Measurements from ENCODE around the gene AMER3. TPM values are rescaled to one million over a fixed set of nuclear protein-coding genes. Genes with fewer than 3 reads are reported as not detected.
A peak's percentile ranks its signal among the peaks of the same experiment; 100 is the strongest.

Gene AMER3
- total RNA-seq, 1 experiment from 2014 or later: not detected

GRCh38 chr2:130778781-130779180 lies 23.4 kb downstream of the AMER3 start:
- no peak for DNase-seq (ENCODE audit: low spot score)

GRCh38 chr2:130785466-130786055 lies 30.2 kb downstream of the AMER3 start:
- no peak for DNase-seq (ENCODE audit: low spot score)

GRCh38 chr2:130786076-130786475 lies 30.7 kb downstream of the AMER3 start:
- DNase-seq (ENCODE audit: low spot score): no peak

GRCh38 chr2:130787841-130788240 lies 32.5 kb downstream of the AMER3 start:
- DNase-seq (ENCODE audit: low spot score): no peak

- no peak for DNase-seq (ENCODE audit: low spot score)
These were observed 35.0 kb downstream of the AMER3 start for GRCh38 chr2:130790312-130790711.

- DNase-seq (ENCODE audit: low spot score): no peak
These were observed 35.7 kb downstream of the AMER3 start for GRCh38 chr2:130790804-130791616.

- DNase-seq (ENCODE audit: low spot score): no peak
These were observed 36.2 kb downstream of the AMER3 start for GRCh38 chr2:130791617-130791939.

- DNase-seq (ENCODE audit: low spot score): no peak
These were observed 40.1 kb downstream of the AMER3 start for GRCh38 chr2:130795431-130795830.

- DNase-seq (ENCODE audit: low spot score): no peak
These were observed 41.0 kb downstream of the AMER3 start for GRCh38 chr2:130796290-130796689.

- DNase-seq (ENCODE audit: low spot score): peak; percentile 76
These were observed 42.4 kb downstream of the AMER3 start for GRCh38 chr2:130797493-130798435.

GRCh38 chr2:130798472-130799218 lies 43.3 kb downstream of the AMER3 start:
- DNase-seq (ENCODE audit: low spot score): no peak

GRCh38 chr2:130799295-130799694 lies 44.0 kb downstream of the AMER3 start:
- DNase-seq (ENCODE audit: low spot score): no peak

- no peak for DNase-seq (ENCODE audit: low spot score)
These were observed 50.3 kb downstream of the AMER3 start for GRCh38 chr2:130805613-130806012.

GRCh38 chr2:130806370-130806769 lies 51.0 kb downstream of the AMER3 start:
- DNase-seq (ENCODE audit: low spot score): no peak

- no peak for DNase-seq (ENCODE audit: low spot score)
These were observed 52.5 kb downstream of the AMER3 start for GRCh38 chr2:130807659-130808385.

GRCh38 chr2:130808482-130809268 lies 53.3 kb downstream of the AMER3 start:
- DNase-seq (ENCODE audit: low spot score): no peak

- DNase-seq (ENCODE audit: low spot score): no peak
These were observed 55.1 kb downstream of the AMER3 start for GRCh38 chr2:130810490-130810889.

GRCh38 chr2:130813722-130814121 lies 58.4 kb downstream of the AMER3 start:
- no peak for DNase-seq (ENCODE audit: low spot score)

- DNase-seq (ENCODE audit: low spot score): no peak
These were observed 59.8 kb downstream of the AMER3 start for GRCh38 chr2:130814931-130815680.

Measured in HT-29 (cell line).